GM19043 (cell line): ENCODE measurements around the gene WSCD1.

ENCODE experiments used
- ATAC-seq: cut with Tn5 transposase; IDR thresholded peaks from one replicate; pipeline ENCODE4 v1.9.1; 2021; ENCODE audit warnings: low read depth; ENCODE audit not compliant: unreplicated experiment

Gene WSCD1

DNA sequence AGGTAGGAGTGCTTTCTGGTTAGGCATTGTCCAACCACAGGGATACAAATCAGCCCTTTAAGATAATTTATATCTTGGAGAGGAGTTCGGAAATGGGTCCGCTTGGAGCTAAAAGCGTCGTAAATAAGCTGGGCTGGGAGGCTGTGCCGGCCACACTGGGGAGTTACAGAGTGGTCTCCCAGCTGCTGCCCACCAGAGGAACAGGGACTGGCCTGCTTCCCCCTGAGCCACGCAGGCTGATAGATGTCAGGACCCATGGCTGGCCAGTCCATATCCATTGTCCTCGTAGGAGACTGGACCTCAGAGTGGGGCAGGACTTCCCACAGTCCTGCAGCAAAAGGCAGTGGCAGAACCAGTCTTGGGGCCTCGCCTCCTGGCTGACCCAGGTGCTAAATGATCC, 12.6 kb upstream of the WSCD1 start:
- ATAC-seq, result no peak

DNA sequence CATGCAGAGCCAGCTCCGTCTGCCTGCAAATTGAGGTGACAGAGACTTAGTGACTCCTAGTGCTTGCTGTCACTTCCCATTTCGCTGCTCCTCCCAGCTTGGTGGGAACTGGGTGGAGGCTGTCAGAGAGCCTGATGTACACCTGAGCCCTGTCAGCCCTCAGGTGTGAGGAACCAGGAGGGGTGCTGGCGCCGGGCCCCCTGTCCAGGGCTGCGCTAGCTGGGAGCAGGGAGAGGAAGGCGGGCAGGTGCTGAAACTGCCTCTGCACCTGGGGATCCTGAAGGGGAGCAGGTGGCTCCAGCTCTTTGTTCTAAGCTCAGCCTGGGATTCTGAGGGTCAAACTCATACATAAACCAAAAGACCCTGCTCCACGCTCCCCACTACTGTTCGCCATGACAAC, 10.8 kb upstream of the WSCD1 start:
- ATAC-seq, result no peak

DNA sequence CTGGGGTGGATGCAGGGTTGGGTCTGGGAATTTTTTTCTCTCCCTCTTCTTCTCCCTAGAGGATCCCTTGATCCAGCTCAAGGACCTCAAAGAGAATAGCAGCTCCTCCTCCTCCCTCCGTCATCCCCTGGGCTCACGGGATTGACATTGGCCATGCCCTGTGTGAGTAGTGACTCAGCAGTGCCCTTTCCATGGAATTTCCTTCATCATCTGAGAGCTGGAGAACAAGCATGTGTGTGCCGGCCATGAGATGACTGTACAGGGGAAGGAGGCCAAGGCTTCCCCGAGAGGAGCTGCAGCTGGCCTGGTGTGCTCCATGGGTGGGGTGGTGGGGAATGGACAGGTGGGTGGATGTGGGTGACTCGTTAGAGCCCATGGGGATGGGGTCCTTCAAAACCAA, 8.9 kb upstream of the WSCD1 start:
- no peak for ATAC-seq

DNA sequence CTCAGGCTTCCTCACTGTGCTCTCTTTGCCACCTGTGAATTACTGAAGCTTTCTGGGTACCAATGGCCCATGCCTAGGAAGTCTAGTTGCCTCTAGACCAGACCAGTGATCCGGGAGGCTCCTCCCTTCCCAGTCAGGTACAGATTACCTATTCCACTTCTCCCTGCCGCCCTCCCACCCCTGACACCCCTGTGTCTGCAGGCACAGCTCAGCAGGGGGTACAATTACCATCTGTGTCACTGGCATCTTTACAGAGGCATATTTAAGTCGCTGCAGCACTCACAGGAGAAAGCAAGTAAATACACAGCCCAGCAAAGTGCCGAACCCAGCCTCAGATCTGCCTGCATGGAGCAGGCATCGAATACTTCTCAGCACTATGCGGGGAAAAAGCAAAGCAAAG, 5.3 kb upstream of the WSCD1 start:
- ATAC-seq, result no peak

DNA sequence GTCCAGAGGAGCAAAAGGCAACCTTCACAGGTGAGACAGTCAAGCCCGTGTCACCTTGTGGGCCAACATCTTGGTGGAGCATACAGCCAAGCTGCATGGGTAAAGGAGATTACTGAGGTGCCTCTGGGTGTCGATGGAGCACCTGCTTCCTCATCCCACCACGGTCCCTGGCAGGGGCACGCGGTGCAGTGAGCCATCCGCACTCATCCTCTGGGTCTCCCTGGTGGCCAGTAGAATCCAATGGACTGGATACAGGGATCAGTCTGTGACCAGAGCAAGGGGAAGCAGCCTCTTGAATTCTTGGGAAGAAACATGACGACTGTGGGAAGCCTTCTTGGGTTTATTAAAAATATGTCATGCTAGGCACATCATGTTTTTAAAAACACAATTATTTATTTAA, 4.8 kb upstream of the WSCD1 start:
- ATAC-seq, result no peak

DNA sequence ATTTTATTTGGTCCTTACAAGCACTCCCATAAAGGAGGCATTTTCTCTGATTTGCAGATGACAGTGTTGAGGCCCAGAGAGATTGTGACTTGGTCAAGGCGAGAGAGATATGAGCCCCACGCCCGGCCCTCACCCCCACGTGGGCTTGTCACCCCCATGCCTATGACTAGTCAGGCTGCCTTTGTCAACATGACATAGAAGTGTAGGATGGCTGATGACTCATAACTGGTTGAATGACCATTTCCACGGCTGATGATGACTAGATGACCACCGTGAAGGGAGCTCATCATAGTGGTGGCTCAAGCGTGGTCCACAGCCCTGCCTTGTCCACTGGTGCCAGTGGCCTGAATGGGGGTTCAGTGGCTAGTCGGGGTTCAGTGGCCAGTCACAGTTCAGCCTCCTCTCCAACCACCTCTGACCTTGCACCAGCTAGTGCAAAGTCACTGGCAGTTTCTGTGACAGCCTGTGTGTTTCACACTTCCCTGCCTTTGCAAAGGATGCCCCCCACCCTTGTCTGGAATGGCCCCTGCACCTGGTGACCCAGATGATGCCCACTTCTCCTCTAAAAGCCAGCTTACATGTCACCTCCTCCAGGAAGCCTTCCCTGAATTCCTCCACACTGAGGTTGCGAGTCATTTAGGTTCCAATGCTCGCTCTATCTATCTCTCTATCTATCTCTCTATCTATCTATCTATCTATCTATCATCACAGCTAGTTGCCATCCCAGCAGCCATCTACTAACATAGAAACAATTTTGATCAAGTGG, 3.8 kb upstream of the WSCD1 start:
- ATAC-seq, result no peak

DNA sequence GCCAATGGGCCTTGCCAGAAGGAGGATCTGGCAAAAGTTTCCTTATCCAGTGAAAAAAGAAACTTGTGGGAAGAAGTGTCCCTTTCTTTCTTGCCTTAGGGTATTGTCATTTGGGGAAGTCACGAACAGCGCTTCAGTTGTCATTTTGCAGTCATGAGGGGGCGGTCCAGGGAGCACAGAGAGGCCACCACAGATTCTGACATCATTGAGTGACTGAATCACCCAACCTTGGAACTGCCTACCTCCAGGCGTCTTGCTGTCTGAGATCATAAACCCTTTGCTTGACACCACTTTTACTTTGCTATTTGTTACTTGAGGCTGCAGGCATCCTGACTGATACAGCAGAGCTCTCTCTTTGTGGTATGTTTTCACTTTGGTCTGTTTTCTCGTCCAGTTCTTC, 3.1 kb upstream of the WSCD1 start:
- ATAC-seq, result no peak

DNA sequence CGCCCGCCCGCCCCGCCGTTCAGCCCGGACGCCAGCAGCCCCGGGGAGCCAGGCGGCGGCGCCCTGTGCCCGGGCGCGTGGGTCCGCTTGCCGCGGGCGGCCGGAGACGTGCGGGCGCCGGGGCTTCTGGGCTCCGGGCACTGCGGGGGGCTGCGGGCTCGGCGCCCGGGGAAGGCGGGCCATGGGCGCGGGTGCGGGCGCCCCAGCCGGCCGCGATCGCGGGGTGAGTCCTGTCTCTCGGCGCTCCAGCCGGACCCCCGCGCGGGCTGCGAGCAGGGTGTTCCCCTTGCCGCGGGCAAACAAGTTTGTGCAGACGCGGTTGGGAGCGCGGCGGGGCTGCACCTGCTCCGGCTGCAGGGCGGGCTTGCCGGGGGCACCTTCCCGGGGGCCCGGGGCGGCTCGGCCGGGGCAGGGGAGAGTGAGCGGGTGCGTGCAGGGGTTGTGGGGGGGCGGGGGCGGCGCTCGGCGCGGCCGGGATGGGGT, 292 bp downstream of the WSCD1 start:
- no peak for ATAC-seq

DNA sequence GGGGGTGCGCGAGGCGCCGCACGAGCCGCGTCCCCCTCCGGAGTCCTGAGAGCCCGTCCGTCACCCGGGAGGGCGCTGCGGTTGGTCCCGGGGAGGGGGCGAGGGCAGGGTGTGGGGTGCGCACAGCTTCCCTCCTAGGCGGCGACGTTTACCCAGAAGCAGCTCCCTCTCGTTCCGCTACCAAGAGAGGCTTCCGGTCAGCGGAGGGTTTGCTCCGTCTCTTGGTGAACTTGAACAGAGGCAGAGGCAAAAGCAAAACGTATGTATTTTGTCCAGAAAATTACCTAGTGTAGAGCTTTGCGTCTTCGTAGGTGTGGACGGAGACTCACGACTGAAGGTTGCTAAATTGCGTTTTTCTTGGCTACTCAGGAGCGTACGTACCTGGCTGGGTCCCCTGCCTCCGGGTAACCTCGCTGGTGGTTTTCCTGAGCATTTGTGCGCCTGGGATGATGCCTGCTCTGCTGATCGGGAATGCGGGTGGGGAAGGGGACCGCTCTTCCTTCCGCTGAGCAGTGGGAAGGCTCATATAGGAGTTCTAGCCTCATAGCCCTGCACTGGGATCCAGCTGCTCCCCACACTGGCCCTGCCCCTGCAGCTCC, 833 bp downstream of the WSCD1 start:
- ATAC-seq, result no peak

DNA sequence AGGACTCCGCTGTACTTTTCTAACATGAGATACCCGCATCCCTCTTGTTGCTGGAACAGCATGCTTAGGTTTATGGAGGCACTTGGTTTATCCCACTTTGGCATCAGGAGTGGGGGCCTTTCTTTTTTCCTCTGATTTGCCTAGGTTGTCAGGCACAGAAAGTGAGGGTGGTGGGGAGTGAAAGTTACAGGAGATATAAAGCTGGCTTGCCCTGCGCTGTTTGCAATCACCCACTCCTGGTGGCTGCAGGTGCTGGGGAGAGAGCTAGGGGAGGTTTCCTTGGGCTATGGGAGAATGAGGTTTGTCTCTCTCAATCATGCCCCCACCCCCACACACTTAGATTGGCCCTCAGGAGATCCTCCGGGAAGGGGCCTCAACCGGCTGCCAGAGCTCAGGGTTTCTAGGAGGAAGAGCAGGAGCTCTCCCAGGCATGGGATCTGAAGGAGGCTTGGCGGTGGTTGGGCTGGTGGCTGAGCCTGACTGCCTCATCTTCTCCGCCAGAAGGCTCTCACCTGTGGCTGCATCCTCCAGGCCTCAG, 1.4 kb downstream of the WSCD1 start:
- ATAC-seq, result no peak

DNA sequence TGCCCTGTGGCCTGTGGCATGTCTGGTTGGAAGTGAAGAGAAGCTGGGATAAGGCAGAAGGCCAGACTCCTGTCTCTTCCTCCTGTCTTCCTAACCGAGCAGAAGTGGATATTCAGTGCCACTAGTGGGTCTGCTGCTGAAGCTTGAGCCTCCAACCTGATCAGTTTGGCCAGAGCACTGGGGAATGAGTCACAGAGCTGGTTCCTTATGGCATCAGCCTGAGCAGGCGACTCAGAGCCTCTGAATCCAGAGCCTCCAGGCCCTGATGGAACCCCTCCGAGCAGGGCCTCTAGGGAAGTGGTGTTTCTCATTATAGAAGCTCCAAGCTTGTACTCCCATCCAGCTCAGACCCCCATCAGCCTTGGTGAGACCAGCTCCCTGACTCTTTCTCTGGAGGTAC, 2.0 kb downstream of the WSCD1 start:
- no peak for ATAC-seq

DNA sequence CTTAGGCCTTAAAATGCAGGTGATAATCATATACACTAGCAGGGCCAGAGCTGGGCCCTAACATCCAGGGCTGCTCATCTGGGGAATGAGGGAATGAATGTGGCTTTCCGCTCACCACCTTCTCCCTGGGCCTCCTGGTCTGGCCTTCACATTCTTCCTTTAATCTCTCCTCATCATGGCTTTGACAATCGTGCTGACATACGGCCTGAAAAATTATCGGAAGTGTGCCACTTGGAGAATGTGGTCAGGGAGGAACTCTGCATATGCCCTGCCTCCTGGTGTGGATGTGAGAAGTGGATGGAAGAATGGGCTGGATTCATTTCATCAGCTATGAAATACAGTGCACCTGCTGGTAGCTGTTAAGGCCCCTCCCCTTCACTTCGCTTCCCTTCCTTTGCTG, 2.4 kb downstream of the WSCD1 start:
- no peak for ATAC-seq

DNA sequence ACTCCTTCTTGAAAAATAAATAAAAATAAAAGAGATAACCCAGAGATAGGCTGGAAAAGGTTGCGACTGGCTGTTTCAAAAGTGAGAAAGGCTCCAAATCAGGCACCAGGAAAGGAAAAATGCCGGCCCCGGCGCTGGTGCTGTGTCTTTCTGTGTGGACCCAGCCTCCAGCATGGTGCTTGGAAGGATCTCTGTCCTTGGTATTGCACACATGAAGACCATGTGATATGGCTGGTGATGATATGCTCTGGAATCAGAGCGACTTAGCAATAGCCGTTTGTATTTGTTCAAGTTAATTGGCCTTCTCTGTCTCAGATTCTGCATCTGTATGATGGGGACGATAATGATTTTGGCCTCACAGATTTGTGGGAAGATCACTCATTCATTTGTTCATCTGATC, 3.4 kb downstream of the WSCD1 start:
- ATAC-seq, result no peak

DNA sequence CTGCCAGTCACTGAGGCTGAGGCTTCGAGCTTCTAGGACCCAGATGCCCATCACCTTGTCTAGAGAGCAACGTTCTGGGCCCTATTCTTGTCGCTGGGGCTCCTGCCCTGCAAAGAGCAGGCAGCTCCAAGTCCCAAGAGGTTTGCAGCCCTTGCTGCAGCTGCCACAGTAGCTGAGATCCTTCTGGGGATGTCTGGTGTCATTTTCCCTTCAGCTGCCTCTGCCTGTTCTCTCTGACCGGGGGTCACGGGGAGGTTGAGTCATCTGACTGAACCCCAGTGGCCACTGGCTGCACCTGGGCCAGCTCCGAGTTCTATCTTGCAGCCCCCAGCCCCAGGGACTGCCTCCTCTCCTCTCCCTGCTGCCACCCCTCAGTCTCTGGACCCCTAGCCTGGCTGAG, 4.9 kb downstream of the WSCD1 start:
- no peak for ATAC-seq

DNA sequence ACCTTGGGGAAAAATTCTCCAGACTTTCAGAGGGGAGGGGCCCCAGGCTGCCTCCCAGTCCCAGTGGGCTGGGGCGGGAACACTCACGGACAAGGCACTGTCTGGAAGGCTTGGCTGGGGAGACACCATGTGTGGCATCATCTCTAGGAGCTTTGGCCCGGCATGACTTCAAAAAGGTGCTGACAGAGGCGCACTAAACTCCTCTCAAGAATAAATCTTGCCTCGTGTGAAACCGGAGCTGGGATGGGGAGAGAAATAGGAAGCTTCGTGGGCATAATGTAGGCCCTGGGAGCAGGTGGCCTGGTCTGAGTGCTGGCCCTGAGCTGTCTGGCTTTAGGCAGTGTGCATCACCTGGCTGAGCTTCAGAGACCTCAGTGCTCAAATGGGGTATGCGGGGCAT, 5.7 kb downstream of the WSCD1 start:
- ATAC-seq, result no peak

DNA sequence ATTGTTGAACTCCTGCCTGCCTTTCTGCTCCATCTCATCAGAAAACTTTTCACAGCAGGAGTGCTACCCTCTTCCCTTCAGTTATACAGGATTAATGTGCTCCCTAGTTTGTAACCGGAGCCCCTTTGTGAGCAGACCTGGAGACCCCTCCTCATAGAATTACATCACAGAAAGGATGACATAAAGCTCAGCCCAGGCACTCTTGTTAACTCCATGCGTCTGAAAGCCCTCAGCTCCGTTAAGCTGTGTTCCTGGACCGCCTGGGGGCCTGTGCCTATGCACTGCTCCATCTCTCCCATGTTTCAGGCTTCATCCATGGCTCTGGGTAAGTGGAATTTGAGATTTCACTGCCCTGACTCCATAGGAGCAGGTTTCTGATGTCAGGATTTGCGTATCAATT, 7.6 kb downstream of the WSCD1 start:
- ATAC-seq, result no peak

DNA sequence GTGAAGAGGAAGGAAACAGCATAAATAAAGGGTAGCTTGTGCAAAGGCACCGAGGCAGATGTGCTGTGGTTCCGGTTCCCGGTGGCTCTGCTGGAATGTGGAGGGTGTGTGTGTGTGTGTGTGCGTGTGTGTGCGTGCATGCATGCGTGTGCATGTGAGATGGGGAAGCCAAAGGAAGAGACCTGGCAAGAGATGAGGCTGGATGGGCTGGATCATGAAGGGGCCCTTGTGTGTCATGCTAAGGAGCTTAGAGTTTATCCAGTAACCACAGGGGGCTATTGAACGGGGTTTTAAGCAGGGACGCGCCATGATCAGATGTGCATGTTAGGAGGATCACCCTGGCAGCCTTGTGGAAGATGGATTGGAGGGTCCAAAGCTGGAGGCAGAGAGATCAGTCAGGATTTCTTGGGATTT, 8.3 kb downstream of the WSCD1 start:
- ATAC-seq, result no peak

DNA sequence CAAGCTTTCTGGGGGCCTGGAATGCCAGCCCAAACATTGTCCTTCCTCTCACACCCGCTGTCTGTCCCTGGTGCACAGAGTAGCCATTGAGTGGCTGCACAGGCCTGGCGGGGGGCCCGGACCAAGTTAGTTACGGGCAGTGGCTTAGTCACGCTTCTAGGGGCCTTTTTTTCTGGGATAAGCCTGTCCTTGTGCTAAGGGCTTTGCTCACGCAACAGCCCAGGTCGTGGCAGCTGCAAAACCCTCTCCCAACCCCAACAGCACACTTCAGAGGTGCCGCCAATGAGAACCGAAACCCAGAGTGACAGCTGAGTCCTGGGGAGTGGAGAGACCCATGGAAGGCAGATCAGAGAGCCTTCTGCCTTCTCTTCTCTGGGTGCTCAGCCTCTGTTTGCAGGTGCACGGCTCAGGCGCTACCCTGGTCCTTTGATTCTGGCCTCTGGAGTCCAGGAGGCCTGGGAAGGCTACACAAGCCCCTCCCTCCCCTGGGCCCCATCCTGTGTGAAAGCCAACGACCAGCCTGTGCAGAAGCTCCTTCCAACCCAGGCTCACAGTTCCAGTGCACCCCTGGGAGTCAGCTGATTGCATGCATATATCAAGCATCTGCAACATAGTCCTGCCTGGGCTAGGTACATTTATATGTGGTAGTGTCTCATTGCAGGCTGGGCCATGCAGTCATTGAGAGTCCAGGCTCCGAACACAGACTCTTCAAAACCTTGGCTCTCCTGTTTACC, 9.1 kb downstream of the WSCD1 start:
- ATAC-seq, result no peak

DNA sequence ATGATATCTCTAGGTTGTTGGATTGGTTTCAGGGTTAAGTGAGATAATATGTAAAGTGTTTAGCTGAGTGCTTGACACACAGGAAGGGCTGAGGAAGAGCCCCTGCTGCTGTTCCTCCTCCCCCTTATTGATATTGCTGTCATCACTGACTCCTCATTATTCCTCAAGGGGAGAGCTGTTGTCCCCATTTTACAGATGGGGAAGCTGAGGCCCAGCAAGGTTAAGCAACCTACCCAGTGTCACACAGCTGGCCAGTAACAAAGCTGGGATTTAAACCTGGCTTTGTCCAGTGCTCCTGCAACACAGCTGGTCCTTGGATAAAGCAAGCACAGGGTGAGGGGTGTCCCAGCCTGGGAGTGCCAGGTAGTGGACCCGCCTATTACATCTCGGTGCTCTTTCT, 9.8 kb downstream of the WSCD1 start:
- ATAC-seq, result no peak

DNA sequence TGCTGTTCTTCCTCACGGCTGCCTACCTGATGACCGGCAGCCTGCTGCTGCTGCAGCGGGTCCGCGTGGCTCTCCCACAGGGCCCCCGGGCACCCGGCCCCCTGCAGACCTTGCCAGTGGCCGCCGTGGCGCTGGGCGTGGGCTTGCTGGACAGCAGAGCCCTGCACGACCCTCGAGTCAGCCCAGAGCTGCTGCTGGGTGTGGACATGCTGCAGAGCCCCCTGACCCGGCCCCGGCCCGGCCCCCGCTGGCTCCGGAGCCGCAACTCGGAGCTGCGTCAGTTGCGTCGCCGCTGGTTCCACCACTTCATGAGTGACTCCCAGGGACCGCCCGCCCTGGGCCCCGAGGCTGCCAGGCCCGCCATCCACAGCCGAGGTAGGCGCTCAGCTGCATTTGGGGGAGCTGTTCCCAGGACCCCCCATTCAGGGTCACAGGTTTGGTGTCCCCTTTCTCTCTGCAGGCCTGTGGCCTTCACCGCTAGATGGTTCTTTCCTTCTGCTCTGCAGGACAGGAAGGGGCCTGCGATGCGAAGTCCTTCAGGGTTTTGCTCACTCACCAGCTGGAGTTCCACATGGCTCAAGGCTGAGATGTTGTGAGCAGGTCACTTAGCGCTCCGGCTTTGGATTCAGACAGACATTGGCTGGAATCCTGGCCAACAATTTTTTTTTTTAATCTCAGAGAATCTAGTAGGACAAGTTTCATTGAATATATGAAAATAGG, 10.7 kb downstream of the WSCD1 start:
- ATAC-seq, result no peak

DNA sequence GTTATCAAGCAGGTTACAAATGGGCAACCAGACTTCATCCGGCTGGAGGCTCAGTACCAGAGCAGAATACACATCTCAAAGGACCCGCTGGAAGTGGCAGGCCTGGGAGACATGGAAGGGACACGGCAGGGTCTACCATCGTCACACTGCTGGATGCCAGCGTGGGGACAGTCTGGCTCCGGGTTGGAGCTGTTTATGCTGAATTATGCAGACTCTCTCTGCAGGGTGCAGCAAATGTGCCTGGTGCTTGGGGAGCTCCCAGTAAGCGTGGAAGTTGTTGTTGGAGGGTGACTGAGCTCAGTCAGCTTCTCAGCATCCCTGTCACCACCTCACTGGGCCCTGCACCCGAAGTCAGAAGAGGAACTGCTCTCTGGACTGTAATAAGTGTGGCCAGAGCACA, 12.2 kb downstream of the WSCD1 start:
- no peak for ATAC-seq
